Measurements from ENCODE around the gene TUBA4A. TPM values are rescaled to one million over a fixed set of nuclear protein-coding genes. Genes with fewer than 3 reads are reported as not detected.

TUBA4A gene
- 6.9 and 7.9 TPM in 2 replicates for total RNA-seq
- long read RNA-seq, transcript TUBA4A-201 (4 exons, 2,162 nt): major isoform, 34 of 37 reads
- long read RNA-seq, partial matches to known transcripts: 2 of 37 reads
- long read RNA-seq, other reads (novel, unspliced or antisense): 1 of 37 reads

GRCh38 chr2:219253753-219254589, at the start of gene TUBA4A:
Gene TUBA4A, minus strand, starts transcription at chr2:219253918. Its CDS starts 60 bp downstream, at chr2:219253858.
- no peak for TF ChIP-seq CTCF (IDR thresholded peaks at IDR 0.05)
- Mint-ChIP-seq H3K27me3 (ENCODE audit: unreplicated experiment) (peaks cover 23% of the 10 kb centered on the region), H3K9me3 (ENCODE audit: unreplicated experiment) (no peaks in the 10 kb centered on the region), H3K4me1 (ENCODE audit: unreplicated experiment) (peaks cover 48% of the 10 kb centered on the region), H3K4me3 (ENCODE audit: unreplicated experiment) (peak within 1 kb of the TSS; percentile 68), H3K27ac (ENCODE audit: unreplicated experiment) (no peak within 1 kb of the TSS), H3K36me3 (ENCODE audit: unreplicated experiment) (no peaks in the 10 kb centered on the region)
- DNase-seq (ENCODE audit: extremely low spot score, unreplicated experiment): no peak

- Mint-ChIP-seq H3K9me3 (ENCODE audit: unreplicated experiment) (no peaks in the 10 kb centered on the region), H3K27ac (ENCODE audit: unreplicated experiment) (no peak overlapping the region), H3K36me3 (ENCODE audit: unreplicated experiment) (no peaks in the 10 kb centered on the region), H3K4me1 (ENCODE audit: unreplicated experiment) (no peaks in the 10 kb centered on the region), H3K4me3 (ENCODE audit: unreplicated experiment) (no peak overlapping the region), H3K27me3 (ENCODE audit: unreplicated experiment) (peaks cover 67% of the 10 kb centered on the region)
- TF ChIP-seq CTCF (IDR thresholded peaks at IDR 0.05): no peak
- DNase-seq (ENCODE audit: extremely low spot score, unreplicated experiment): no peak
Observed at GRCh38 chr2:219302412-219302968, 48.8 kb upstream of the TUBA4A start.

- Mint-ChIP-seq H3K27ac (ENCODE audit: unreplicated experiment) (no peak overlapping the region), H3K4me3 (ENCODE audit: unreplicated experiment) (no peak overlapping the region), H3K9me3 (ENCODE audit: unreplicated experiment) (no peaks in the 10 kb centered on the region), H3K4me1 (ENCODE audit: unreplicated experiment) (peaks cover 2% of the 10 kb centered on the region), H3K27me3 (ENCODE audit: unreplicated experiment) (peaks cover 52% of the 10 kb centered on the region), H3K36me3 (ENCODE audit: unreplicated experiment) (no peaks in the 10 kb centered on the region)
- no peak for DNase-seq (ENCODE audit: extremely low spot score, unreplicated experiment)
- TF ChIP-seq CTCF (IDR thresholded peaks at IDR 0.05): no peak
Observed at GRCh38 chr2:219300022-219300421, 46.3 kb upstream of the TUBA4A start.

- H3K27ac Mint-ChIP-seq (ENCODE audit: unreplicated experiment): no peak overlapping the region
Observed at GRCh38 chr2:219299372-219299760, 45.6 kb upstream of the TUBA4A start.

More at GRCh38 chr2:219299372-219299760, 45.6 kb upstream of the TUBA4A start:
- Mint-ChIP-seq H3K36me3 (ENCODE audit: unreplicated experiment) (no peaks in the 10 kb centered on the region), H3K4me3 (ENCODE audit: unreplicated experiment) (no peak overlapping the region), H3K4me1 (ENCODE audit: unreplicated experiment) (peaks cover 5% of the 10 kb centered on the region), H3K9me3 (ENCODE audit: unreplicated experiment) (no peaks in the 10 kb centered on the region), H3K27me3 (ENCODE audit: unreplicated experiment) (peaks cover 45% of the 10 kb centered on the region)
- TF ChIP-seq CTCF (IDR thresholded peaks at IDR 0.05): no peak
- DNase-seq (ENCODE audit: extremely low spot score, unreplicated experiment): no peak

All from osteocyte (in vitro differentiated cells).